Cardiac muscle cell (in vitro differentiated cells and primary cell): ENCODE data around the gene COP1. TPM values are rescaled to one million over a fixed set of nuclear protein-coding genes. Genes with fewer than 3 reads are reported as not detected.
A peak's percentile ranks its signal among the peaks of the same experiment; 100 is the strongest.
"Not testable (repeated sequence)": the region's sequence is repeated elsewhere in the genome, so short reads cannot be mapped to it uniquely, and the experiment has no call there.

Experiments
- DNase-seq, 2 donors: peaks; one replicate each; pipeline versions ENCODE4 v3.0.0 to v3.0.0-alpha.2; 2010 to 2017; ENCODE audit warnings: low read depth in 1 of 2, low spot score in 1 of 2
- H3K27ac ChIP-seq: fragments of 200-600 bp; sonication (generic); 2 replicates; pipeline ENCODE4 v1.5.1; 2016
- H3K27me3 ChIP-seq: fragments of 200-600 bp; sonication (generic); 2 replicates; pipeline ENCODE4 v1.6.0; 2016; ENCODE audit warnings: control low read depth
- H3K36me3 ChIP-seq: fragments of 200-600 bp; sonication (generic); 2 replicates; pipeline ENCODE4 v1.5.1; 2016; ENCODE audit warnings: control low read depth
- H3K4me1 ChIP-seq: fragments of 200-600 bp; sonication (generic); 2 replicates; pipeline ENCODE4 v1.8.1; 2017; ENCODE audit warnings: low read depth, mild to moderate bottlenecking, mixed run types
- H3K4me3 ChIP-seq: fragments of 200-600 bp; sonication (generic); 2 replicates; pipeline ENCODE4 v1.5.1; 2016; ENCODE audit warnings: mild to moderate bottlenecking
- H3K9me3 ChIP-seq: fragments of 200-600 bp; sonication (generic); 2 replicates; pipeline ENCODE4 v1.5.1; 2017; ENCODE audit warnings: low read depth, mild to moderate bottlenecking, control low read depth
- polyA plus RNA-seq: library from polyadenylated mRNA; unstranded; fragments of >200 nt; fragmentation: Nextera tagmentation; extraction: Ambion mirVana; gene quantifications from 2 replicates; pipeline ENCODE4 v1.2.1, GENCODE V29; 2016
- total RNA-seq: library from RNA; depleted of rRNA; stranded (reverse); fragments of >200 nt; gene quantifications from 2 replicates; pipeline ENCODE4 v1.2.3, GENCODE V29; 2016
- TF ChIP-seq, protein P1 (sequence below): IDR thresholded peaks from 2 replicates; pipeline ENCODE4 v1.5.1; 2012; ENCODE audit warnings: low read depth, mild to moderate bottlenecking, low read length

The COP1 gene
- total and polyA plus RNA-seq, 2 experiments from 2014 or later: 58.8 to 71.3 TPM

DNA sequence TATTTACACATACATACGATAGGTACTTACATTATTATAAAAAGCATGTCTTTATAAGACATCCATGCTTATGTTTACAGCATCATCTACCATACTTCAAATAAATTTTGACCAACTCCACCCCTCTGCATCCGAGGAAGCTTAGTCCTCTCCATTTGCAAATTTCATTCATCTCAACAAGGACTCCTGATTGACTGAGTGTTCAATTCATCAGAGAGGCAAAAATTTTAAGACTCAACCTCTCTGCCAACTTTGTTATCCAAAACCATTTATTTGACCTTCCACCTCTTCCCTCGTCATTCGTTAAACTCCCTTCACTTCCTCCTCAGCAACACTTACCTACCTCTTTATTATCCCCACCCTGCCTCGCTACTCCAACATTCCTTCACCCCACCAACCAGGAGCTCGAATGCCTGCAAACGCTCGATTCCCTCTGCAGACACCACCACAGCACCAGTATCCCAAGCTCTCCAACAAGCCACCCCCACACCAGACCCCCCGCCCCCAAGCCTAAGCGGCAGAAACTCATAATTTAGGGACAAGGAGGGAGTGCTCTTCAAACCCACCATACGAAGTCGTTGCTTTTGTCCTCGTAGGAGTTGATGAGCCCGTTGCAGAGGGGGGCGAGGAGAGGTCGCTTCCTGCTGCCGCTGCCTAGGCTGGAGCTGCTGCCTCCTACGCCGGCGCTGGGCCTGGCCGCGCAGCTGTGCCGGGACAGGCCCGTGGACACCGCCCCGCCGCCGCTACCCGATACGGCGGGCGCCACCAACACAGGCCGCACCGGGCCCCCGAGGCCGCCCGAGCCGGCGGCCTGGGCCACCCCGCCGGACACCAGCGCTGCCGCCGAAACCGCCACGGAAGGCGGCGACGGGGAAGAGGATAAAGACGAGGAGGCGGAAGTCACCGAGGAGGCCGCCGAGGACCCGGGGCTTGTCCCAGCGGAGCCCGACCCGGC is 803 bp downstream of the COP1 start:
- Histone ChIP-seq H3K36me3 (no peaks in the 10 kb centered on the region), H3K27me3 (no peaks in the 10 kb centered on the region), H3K9me3 (no peaks in the 10 kb centered on the region), H3K4me1 (peaks cover 22% of the 10 kb centered on the region), H3K27ac (peak overlapping the region; percentile 96), H3K4me3 (peak overlapping the region; percentile 83)
- peak; percentile 46 to 71 for DNase-seq
- TF ChIP-seq, protein P1, sequence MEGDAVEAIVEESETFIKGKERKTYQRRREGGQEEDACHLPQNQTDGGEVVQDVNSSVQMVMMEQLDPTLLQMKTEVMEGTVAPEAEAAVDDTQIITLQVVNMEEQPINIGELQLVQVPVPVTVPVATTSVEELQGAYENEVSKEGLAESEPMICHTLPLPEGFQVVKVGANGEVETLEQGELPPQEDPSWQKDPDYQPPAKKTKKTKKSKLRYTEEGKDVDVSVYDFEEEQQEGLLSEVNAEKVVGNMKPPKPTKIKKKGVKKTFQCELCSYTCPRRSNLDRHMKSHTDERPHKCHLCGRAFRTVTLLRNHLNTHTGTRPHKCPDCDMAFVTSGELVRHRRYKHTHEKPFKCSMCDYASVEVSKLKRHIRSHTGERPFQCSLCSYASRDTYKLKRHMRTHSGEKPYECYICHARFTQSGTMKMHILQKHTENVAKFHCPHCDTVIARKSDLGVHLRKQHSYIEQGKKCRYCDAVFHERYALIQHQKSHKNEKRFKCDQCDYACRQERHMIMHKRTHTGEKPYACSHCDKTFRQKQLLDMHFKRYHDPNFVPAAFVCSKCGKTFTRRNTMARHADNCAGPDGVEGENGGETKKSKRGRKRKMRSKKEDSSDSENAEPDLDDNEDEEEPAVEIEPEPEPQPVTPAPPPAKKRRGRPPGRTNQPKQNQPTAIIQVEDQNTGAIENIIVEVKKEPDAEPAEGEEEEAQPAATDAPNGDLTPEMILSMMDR: no peak

DNA sequence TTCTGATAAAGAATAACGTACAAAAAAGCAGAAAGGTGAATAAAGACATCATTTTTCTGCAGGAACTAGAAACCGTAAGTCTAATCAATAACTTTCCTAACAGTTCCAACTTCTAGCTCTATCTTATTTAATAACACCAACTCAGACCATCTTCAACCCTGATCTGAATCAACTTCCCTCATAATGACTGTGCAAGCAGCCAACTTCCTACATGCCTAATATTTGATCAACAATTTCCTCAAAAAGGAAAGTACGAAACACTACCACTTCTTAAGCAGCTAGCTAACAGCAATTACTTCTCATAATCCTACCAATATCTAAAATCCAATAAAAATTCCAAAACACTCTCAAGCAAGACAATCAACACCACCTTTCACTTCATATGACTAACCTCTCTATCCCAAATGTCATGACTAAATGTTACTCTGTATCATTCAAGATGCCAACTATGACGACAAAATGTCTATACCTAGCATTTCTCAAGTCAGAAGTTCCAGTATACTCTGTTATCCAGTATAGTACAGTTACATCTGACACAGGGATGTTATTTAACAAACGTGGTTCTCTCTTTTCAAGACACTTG is 1.7 kb downstream of the COP1 start:
- peak overlapping the region; percentile 96 for H3K27ac ChIP-seq
- no peaks in the 10 kb centered on the region for H3K9me3 ChIP-seq
- peaks cover 22% of the 10 kb centered on the region for H3K4me1 ChIP-seq
- TF ChIP-seq, protein P1: no peak
- no peaks in the 10 kb centered on the region for H3K36me3 ChIP-seq
- H3K27me3 ChIP-seq: no peaks in the 10 kb centered on the region
- H3K4me3 ChIP-seq: peak overlapping the region; percentile 83
- no peak for DNase-seq

GRCh38 chr1:176204655-176205054 is 2.4 kb downstream of the COP1 start:
- peak overlapping the region; percentile 96 for H3K27ac ChIP-seq
- not testable (repeated sequence) for H3K27me3 ChIP-seq, H3K36me3 ChIP-seq, DNase-seq, H3K4me3 ChIP-seq, H3K9me3 ChIP-seq
- H3K4me1 ChIP-seq: peaks cover 22% of the 10 kb centered on the region

GRCh38 chr1:176203735-176204134 is 3.4 kb downstream of the COP1 start:
- peaks cover 22% of the 10 kb centered on the region for H3K4me1 ChIP-seq
- H3K36me3 ChIP-seq: no peaks in the 10 kb centered on the region
- H3K27ac ChIP-seq: no peak overlapping the region
- no peaks in the 10 kb centered on the region for H3K9me3 ChIP-seq
- H3K27me3 ChIP-seq: no peaks in the 10 kb centered on the region
- TF ChIP-seq, protein P1: no peak
- H3K4me3 ChIP-seq: no peak overlapping the region
- DNase-seq: no peak

DNA sequence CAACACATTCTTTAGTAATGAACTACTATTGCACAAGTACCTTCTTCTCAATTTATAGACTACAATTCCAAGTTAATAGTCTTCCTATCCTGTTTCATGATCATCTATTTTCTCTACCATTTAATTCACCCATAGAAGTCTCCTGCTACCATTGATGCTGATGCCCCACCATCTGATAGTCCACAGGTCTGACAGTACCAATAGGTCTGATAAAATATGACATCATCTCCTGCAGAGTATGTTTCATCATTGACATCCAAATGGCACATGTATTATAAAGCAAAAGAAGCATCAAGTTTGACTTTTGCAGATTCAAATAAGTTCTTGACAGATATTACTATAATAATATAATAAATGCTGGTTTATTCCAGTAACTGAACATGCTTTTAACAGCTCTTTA is 5.5 kb downstream of the COP1 start:
- TF ChIP-seq, protein P1: no peak
- no peak for DNase-seq

GRCh38 chr1:176199707-176200106 is 7.4 kb downstream of the COP1 start:
- peaks cover 8% of the 10 kb centered on the region for H3K4me1 ChIP-seq
- no peak overlapping the region for H3K4me3 ChIP-seq
- H3K27ac ChIP-seq: no peak overlapping the region
- TF ChIP-seq, protein P1: no peak
- H3K27me3 ChIP-seq: no peaks in the 10 kb centered on the region
- no peaks in the 10 kb centered on the region for H3K36me3 ChIP-seq
- no peak for DNase-seq
- no peaks in the 10 kb centered on the region for H3K9me3 ChIP-seq

More for the DNA sequence above, 5.5 kb downstream of the COP1 start:
- no peaks in the 10 kb centered on the region for H3K36me3 ChIP-seq
- peaks cover 18% of the 10 kb centered on the region for H3K4me1 ChIP-seq
- H3K9me3 ChIP-seq: no peaks in the 10 kb centered on the region
- no peaks in the 10 kb centered on the region for H3K27me3 ChIP-seq
- no peak overlapping the region for H3K4me3 ChIP-seq
- no peak overlapping the region for H3K27ac ChIP-seq
